Activated CD8-positive, alpha-beta memory T cell treated with anti-CD3 and anti-CD28 coated beads for 1 hour (primary cell): ENCODE results near the gene FUT3.
"Not testable (repeated sequence)": the region's sequence is repeated elsewhere in the genome, so short reads cannot be mapped to it uniquely, and the experiment has no call there.

ENCODE experiments used
- DNase-seq, 2 donors: peaks; one replicate each; pipeline ENCODE4 v3.0.0-alpha.2; 2020; ENCODE audit warnings: low read depth in 1 of 2; ENCODE audit errors: extremely low read depth in 1 of 2

FUT3 gene

GRCh38 chr19:5851302-5851701 lies at the start of gene FUT3:
TSS of gene FUT3 (minus strand) at chr19:5851449.
- no peak for DNase-seq

DNA sequence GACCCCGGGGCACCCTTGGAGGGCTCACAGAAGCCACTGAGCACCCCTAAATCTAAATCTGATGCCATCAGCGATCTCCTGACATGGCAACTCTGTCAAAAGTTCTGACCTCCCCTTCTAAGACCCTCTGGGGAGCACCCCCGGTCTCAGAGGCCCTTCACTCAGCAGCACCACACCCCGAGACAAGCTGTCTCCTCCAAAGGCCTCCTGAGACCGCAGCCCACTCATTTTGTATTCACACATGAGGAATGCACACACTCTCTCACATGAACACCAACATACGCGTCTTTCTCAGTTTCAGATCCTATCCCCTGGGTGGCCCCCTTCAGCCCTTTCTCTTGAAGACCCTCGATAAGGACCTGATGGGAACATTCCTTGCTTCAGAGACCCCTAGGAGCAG lies 49.7 kb upstream of the FUT3 start:
- DNase-seq = no peak

- no peak for DNase-seq
Measured at GRCh38 chr19:5899728-5900526, 48.7 kb upstream of the FUT3 start.

- DNase-seq = no peak
Measured at GRCh38 chr19:5897189-5897969, 46.1 kb upstream of the FUT3 start.

- no peak for DNase-seq
Measured at GRCh38 chr19:5896365-5897076, 45.3 kb upstream of the FUT3 start.

- no peak for DNase-seq
Measured at GRCh38 chr19:5895890-5896289, 44.6 kb upstream of the FUT3 start.

- no peak for DNase-seq
Measured at GRCh38 chr19:5895409-5895808, 44.2 kb upstream of the FUT3 start.

DNA sequence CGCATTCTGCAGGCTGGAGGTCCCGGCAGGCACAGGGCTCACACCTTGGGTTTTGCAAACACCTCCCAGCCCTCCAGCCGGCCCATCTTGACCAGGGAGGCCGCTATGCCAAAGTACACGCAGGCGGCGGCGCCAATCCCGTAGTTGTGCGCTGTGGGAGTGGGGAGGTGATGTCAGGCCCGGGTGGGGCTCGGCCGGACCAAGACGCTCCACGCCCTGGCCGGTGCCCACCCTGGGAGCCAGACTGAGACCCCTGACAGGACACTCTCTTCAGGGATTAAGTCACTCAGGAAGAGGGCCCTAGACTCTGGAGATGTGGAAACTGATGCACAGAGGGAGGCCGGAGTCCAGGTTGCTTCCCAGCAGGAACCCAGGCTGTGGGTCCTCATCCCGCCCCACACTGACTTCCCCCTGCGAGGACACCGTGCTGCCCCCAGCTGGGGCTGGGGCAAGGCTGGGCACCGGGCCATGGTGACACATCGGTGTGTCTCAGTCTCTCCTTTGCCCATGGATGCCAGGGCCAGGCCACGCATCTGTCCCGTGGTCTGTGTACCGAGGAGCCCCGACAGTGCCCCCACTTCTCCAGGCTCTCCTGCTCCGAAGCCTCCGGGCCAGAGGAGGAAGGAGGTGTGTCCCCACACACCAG lies 43.6 kb upstream of the FUT3 start:
- no peak for DNase-seq

DNA sequence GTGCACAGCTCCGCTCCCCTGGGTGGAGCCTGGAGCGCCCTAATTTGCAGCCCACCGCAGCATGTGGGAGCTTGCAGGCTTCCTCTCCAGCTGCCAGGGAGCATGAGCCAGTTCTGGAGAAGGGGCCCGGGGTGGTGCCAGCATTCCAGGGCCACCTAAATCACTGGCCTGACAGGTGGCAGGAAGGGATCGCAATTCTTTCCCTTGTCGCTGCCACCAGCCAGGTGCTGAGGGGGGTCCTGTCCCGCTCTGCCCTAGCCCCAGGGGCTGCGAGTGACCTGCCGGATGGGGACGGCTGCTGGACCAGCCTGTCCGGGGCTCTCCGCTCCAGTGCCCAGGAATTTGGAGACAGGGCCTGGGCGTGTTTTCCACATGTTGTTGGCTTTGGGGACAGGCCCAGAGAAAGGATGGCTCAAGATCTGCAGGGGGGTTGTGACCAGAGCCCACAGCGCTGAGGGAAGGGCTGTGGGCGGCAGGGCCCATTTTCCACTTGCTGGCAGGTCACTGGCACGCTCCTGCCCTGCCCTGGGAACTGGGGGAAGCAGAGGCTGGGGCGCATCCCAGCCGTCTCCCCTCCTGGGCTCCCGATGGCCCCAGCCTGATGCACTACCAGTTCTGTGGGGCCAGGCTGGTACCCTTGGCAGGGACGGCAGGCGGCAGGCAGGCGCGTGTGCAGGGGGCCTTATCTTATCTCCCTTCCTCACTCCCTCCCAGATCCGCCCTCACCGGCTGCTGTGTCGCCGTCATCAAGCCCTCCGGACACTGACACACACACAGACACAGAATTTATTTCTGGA lies 42.9 kb upstream of the FUT3 start:
- no peak for DNase-seq

DNA sequence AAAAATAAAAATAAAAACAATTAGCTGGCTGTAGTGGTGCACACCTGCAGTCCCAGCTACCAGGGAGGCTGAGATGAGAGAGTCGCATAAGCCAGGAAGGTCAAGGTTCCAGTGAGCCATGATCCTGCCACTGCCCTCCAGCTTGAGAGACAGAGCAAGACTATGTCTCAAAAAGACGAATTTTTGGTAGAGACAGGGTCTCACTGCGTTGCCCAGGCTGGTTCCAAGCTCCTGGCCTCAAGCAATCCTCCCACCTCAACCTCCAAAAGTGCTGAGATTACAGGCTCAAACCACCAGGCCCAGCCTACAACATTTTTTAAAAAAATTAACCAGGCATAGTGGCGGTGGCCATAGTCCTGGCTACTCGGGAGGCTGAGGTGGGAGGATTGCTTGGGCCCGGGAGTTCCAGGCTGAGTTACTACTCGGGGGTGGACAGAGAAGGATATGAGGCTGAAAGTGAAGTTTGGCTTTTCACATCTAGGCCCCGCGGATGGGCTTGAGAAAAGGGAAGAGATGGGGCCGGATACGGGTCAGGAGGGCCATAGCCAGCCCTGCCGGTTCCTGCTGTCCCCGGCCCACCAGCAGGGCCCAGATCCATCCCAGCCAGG lies 42.2 kb upstream of the FUT3 start:
- no peak for DNase-seq

DNA sequence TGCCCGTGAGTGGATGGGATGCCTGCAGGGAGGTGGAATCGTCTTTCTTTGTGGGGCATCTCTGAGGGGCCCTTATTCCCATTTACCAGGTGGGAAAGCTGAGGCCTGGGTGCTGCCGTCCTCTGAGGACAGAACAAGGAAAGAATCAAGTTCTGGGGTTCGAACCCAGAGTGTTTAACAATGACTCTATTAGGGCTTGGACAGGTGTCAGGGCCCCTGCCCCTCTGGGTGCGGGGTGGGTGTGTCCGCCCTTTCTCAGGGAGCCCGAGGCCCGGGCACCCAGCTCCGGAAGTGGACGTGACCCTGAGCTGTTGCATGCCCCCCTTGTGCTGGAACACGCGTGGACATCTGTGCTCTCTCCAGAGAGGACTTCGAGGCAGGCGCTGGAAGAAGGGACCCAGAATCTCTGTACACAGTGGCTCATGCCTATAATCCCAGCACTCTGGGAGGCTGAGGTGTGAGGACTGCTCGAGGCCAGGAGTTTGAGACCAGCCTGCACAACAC lies 41.6 kb upstream of the FUT3 start:
- DNase-seq = no peak

DNA sequence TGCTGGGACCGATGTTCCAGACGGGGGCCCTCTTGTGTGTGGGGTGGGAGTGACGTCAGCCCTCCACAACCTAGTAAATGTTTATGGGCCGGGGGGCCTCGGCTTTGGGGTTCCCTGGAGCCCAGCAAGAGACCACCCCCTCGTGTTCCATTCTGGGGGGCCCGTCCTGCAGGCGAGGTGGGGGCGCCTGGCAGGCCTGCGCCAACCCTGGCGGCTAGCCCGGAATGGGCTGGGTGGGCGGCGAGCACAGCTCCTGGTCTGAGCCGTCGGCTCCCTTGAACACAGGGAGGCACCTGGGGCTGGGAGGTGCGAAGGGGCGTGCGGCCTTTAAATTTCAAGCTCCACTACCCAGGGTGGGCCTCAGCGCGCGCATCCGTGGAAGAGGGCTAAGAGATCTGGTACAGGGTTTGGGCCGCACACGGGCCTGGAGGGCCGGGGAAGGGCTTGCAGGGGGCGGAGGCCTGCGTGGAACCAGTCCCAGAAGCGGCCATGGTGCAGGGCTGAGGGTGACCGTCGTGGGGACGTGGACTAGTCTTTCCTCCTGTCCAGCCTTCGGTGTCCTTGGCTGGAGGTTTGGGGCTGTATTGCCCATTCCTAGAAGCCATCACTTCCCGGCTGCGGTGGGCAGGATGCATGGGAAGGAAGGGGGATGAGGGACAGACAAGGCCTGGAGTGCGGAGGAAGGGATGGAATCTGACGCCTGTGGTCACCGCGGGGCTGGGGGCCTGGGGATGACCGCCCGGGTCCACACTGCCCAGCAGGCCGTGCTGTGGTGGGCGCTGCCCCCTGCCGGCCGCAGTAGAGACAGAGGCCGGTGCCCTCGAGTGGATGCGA lies 40.9 kb upstream of the FUT3 start:
- DNase-seq = no peak

DNA sequence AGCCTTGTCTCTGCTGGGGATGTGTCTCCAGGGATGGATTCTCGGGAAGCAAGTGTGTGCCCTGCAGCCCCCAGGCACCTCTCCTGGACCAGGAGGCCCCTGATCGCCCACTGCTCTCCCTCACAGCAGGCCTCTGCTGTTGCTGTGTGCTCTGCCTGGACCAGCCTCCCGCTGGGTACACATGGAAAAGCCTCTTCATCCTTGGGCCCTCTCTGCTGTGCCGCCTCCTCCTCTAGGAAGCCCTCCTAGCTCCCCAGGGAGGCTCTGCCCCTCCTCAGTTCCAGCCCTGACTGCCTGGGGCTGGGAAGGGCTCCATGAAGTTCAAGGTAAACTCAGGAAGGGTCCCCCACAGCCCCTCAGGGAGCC lies 40.3 kb upstream of the FUT3 start:
- no peak for DNase-seq

GRCh38 chr19:5890099-5890498 lies 38.9 kb upstream of the FUT3 start:
- DNase-seq = no peak

DNA sequence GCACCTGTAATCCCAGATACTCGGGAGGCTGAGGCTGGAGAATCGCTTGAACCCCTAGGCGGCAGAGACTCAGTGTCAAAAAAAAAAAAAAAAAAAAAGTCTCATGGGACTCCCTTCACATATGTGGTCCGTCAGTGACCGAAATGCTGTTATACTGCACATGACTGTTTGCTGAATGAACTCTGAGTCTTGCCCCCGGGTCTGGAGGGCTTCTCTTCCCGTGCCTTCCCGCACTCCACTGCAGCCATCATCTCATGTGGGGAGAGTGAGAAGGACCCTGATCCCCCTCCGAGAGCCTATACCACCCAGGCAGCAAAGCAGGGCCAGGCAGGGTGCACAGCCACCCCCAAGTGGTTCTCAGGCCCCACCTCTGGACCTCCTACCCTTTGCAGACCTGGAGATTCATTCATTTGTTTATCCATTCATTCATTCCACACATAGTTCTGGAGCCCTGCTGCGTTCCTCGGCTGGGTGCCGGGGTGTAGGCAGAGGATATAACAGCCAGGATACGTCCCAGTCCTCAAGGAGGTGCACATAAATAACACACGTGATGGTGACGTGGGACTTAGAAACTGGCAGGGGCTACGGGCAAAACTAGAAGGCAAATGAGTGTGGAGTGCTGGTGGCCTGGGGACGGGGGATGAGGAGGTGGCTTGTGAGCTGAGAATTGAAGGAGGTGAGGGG lies 38.2 kb upstream of the FUT3 start:
- no peak for DNase-seq

- not testable (repeated sequence) for DNase-seq
Measured at GRCh38 chr19:5884065-5884811, 33.0 kb upstream of the FUT3 start.

- DNase-seq = not testable (repeated sequence)
Measured at GRCh38 chr19:5883157-5883873, 32.1 kb upstream of the FUT3 start.
